Measurements from ENCODE around the gene STK33.

The STK33 gene

DNA sequence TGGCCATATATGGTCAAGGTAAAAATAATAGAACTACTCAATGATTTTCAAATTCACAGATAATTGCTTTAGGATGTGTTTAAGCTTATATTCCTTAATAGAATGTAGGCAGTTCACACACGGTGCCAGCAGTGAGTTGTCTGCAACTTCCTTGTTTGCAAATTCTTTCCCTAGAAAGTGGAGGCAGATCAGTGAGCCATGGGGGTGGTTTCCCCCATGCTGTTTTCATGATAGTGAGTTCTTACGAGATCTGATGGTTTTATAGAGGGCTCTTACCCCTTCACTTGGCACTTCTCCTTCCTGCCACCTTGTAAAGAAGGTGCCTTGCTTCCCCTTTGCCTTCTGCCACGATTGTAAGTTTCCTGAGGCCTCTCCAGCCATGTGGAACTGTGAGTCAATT, 218.6 kb downstream of the STK33 start:
- no peak for TF ChIP-seq ZFX (IDR thresholded peaks at IDR 0.05)
- TF ChIP-seq, protein P1, sequence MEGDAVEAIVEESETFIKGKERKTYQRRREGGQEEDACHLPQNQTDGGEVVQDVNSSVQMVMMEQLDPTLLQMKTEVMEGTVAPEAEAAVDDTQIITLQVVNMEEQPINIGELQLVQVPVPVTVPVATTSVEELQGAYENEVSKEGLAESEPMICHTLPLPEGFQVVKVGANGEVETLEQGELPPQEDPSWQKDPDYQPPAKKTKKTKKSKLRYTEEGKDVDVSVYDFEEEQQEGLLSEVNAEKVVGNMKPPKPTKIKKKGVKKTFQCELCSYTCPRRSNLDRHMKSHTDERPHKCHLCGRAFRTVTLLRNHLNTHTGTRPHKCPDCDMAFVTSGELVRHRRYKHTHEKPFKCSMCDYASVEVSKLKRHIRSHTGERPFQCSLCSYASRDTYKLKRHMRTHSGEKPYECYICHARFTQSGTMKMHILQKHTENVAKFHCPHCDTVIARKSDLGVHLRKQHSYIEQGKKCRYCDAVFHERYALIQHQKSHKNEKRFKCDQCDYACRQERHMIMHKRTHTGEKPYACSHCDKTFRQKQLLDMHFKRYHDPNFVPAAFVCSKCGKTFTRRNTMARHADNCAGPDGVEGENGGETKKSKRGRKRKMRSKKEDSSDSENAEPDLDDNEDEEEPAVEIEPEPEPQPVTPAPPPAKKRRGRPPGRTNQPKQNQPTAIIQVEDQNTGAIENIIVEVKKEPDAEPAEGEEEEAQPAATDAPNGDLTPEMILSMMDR (conservative IDR thresholded peaks at IDR 0.05) = no peak
- H3K27ac ChIP-seq = no peak overlapping the region

DNA sequence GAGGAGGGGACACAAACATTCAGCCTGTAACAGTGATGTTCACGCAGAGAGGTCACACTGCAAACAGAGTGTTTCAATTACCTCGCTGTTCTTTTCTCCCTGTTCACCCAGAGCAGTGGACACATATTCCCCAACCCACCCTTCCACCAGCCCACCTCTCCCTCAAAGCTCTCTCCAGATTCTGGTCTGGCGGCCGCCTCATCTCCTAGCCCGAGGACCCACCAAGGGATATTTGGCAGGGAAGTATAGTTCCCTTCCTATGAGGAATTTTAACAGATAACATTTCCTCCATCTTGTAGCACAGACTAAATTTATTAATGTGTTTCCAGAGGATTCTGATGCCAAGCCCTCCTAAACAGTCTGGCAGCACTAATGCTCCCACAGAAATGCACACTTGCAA, 219.3 kb downstream of the STK33 start:
- TF ChIP-seq, protein P1 (conservative IDR thresholded peaks at IDR 0.05) = no peak
- TF ChIP-seq ZFX (IDR thresholded peaks at IDR 0.05) = no peak
- H3K27ac ChIP-seq = no peak overlapping the region

DNA sequence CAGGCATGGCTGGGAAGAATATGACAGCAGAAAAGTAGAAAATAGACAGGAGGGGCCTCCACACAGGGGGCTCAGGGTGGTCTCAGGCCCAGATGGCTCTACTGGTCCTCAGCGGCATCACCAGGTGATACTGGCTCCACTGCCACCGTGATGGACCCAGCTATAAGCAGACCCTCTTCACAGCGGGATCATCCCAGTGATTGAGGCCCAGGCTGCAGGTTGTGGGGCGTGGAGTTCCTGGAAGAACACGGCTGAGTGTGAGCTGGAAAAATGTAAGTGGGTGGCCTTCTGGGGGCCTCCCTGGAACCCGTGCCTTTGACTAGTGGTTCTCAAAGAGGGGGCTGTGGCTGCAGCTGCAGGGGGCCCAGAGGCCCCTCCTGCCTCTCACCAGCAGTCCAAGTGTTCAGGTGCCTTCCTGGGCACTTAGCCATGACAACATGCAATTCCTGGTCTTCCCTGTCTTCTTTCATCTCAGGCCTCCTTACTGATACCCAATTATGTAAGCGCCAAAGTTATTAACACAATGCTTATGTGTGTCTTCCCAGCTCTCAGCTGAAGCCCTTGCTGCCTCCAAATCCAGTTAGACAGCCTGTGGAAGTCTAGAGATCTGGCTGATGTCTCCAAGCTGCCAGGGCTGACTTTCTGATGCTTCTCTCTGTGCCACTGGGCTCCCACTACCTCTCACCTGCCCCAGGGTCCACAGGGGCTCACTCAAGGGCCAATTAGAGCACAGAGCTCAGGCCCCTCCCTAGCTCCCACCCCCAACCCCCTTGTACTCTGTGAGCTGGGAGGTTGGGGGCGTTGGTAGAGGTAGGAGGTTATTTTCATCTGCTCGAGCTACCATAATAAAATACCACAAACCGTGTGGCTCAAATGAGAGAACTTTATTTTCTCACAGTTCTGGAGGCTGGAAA, 220.3 kb downstream of the STK33 start:
- no peak for TF ChIP-seq ZFX (IDR thresholded peaks at IDR 0.05)
- TF ChIP-seq, protein P1 (conservative IDR thresholded peaks at IDR 0.05) = no peak

DNA sequence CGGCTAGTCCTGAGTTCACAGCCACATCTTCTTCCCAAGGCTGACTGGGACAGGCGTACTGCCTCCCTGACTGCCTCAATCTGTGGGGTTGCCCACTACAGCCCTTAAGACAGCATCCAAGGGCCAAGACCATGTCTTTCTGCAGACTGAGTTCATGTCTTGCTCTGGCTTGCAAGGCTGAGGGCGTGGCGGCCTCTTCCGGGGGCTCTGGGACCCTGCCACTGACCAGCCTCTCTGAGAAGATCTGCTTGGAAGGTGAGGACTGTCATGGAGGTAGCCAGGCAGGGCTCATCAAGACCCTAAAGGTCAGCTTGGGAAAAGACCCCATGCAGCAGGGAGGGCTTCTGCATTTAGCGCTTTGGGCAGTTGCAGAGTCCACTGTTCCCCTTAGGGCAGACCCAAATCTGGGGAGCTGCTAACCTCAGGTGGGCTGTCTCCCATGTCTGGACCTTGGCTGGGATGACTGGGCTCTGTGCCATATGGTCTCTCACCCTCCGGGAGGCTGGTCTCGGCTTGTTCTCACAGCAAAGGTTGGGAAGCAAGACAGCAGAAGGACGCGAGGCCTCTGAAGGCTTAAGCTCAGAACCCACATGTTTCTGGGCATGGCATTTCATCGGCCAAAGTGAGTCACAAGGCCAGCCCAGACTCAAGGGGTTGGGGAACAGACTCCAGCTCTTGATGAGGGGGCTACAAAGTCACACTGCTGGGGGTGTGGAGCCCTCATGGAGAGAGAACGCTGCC, 221.2 kb downstream of the STK33 start:
- H3K27ac ChIP-seq = no peak overlapping the region
- no peak for TF ChIP-seq ZFX (IDR thresholded peaks at IDR 0.05)
- TF ChIP-seq, protein P1 (conservative IDR thresholded peaks at IDR 0.05) = no peak

More for the DNA sequence above, 220.3 kb downstream of the STK33 start:
- H3K27ac ChIP-seq = no peak overlapping the region

DNA sequence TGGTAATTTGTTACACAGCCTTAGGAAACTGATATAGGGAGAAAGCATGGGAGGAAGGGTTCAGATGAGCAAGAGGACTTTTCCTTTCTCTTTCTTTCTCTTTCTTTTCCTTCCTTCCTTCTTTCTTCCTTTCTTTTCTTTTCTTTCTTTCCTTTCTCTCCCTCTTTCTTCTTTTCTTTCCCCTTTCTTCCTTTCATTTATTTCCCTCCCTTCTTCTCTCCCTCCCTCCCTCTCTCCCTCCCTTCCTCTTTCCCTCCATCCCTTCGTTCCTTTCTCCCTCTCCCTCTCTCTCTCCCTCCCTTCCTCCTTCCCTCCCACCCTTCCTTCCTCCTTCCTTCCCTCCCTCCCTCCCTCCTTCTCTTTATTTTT, 222.5 kb downstream of the STK33 start:
- TF ChIP-seq, protein P1 (conservative IDR thresholded peaks at IDR 0.05) = no peak
- no peak for TF ChIP-seq ZFX (IDR thresholded peaks at IDR 0.05)
- H3K27ac ChIP-seq = no peak overlapping the region

DNA sequence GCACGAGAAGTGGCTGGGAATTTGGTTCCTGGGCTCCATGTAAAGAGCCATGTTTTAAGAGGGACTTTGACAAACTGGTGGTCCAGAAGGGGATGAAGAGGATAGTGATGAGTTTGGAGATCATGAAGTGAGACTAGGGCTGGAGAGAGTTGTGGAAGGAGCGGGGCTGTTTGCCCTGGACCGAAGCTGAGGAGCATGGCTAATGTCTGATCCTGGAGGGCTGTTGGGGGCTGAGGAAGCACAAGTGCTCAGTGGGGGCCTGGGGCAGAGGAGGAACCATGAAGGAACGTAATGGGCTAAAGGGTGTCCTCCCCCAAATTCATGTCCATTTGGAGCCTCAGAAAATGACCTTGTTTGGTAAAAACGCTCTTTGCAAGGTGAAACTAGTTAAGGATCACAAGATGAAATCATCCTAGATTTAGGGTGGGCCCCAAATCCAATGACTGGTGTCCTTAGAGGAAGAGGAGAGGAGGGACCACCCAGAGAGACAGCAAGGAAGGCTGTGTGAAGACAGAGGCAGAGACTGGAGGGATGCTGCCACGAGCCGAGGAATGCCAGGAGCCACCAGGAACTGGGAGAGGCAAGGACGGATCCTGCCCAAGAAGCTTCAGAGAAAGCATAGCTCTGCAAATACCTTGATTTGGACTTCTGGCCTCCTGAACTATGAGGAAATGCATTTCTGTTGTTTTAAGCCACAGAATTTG, 223.1 kb downstream of the STK33 start:
- no peak overlapping the region for H3K27ac ChIP-seq
- no peak for TF ChIP-seq ZFX (IDR thresholded peaks at IDR 0.05)
- TF ChIP-seq, protein P1 (conservative IDR thresholded peaks at IDR 0.05) = no peak

Data from C4-2B (cell line).